ENCODE results near the gene MED13L.
A peak's percentile ranks its signal among the peaks of the same experiment; 100 is the strongest.

Gene MED13L

DNA sequence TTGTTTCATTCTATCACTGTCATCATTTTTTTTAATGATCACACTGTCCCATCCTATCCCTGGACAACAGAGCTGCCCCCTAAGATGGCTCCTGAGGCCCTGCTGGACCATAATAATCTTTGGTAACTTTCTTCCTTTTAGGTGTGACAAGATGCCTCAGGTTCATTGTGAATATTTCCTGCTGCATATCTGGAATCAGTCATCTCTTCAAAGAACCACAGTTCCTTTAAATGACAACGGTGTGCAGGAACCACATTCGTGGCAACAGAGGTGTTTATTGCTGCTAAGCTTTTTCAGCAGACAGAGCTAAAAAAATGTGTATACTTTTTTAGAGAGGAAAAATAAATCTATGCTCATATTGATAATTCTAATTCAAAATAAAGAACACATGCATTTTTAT, 312.9 kb downstream of the MED13L start:
- ATAC-seq (ENCODE audit: low read depth) (no peak), DNase-seq (ENCODE audit: low spot score) (no peak)
- no peaks in the 10 kb centered on the region for H3K27me3 ChIP-seq (ENCODE audit: insufficient read depth, poor library complexity, severe bottlenecking)
- peaks cover 73% of the 10 kb centered on the region for H3K36me3 ChIP-seq (ENCODE audit: low read depth)
- no peaks in the 10 kb centered on the region for H3K4me1 ChIP-seq (ENCODE audit: insufficient read depth, poor library complexity, severe bottlenecking)
- H3K27ac ChIP-seq (ENCODE audit: poor library complexity, severe bottlenecking): no peak overlapping the region
- TF ChIP-seq, protein P1, sequence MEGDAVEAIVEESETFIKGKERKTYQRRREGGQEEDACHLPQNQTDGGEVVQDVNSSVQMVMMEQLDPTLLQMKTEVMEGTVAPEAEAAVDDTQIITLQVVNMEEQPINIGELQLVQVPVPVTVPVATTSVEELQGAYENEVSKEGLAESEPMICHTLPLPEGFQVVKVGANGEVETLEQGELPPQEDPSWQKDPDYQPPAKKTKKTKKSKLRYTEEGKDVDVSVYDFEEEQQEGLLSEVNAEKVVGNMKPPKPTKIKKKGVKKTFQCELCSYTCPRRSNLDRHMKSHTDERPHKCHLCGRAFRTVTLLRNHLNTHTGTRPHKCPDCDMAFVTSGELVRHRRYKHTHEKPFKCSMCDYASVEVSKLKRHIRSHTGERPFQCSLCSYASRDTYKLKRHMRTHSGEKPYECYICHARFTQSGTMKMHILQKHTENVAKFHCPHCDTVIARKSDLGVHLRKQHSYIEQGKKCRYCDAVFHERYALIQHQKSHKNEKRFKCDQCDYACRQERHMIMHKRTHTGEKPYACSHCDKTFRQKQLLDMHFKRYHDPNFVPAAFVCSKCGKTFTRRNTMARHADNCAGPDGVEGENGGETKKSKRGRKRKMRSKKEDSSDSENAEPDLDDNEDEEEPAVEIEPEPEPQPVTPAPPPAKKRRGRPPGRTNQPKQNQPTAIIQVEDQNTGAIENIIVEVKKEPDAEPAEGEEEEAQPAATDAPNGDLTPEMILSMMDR (IDR thresholded peaks at IDR 0.05; ENCODE audit: poor library complexity, severe bottlenecking): no peak
- no peak overlapping the region for H3K4me3 ChIP-seq (ENCODE audit: severe bottlenecking)
- no peaks in the 10 kb centered on the region for H3K9me3 ChIP-seq (ENCODE audit: severe bottlenecking)

DNA sequence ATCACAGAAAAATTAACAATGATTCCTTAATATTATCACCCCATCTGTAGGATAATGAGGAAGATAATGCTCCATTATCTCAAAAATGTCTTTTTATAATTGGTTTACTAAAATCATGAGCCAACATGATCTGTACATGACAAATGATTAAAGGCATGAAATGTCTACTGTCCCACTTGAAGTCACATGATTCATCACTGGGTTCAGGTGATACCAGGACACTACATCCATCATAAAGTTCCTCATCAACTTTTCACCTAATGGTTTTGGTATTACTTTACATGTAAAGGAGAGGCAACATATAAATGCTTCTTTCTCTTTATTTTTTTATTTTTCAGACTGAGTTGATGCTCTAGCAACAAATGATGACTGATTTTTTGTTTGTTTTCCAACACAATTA, 313.3 kb downstream of the MED13L start:
- no peaks in the 10 kb centered on the region for H3K9me3 ChIP-seq (ENCODE audit: severe bottlenecking)
- no peaks in the 10 kb centered on the region for H3K27me3 ChIP-seq (ENCODE audit: insufficient read depth, poor library complexity, severe bottlenecking)
- peaks cover 74% of the 10 kb centered on the region for H3K36me3 ChIP-seq (ENCODE audit: low read depth)
- DNase-seq (ENCODE audit: low spot score) (no peak), ATAC-seq (ENCODE audit: low read depth) (no peak)
- H3K27ac ChIP-seq (ENCODE audit: poor library complexity, severe bottlenecking): no peak overlapping the region
- TF ChIP-seq, protein P1 (IDR thresholded peaks at IDR 0.05; ENCODE audit: poor library complexity, severe bottlenecking): no peak
- H3K4me3 ChIP-seq (ENCODE audit: severe bottlenecking): no peak overlapping the region
- no peaks in the 10 kb centered on the region for H3K4me1 ChIP-seq (ENCODE audit: insufficient read depth, poor library complexity, severe bottlenecking)

DNA sequence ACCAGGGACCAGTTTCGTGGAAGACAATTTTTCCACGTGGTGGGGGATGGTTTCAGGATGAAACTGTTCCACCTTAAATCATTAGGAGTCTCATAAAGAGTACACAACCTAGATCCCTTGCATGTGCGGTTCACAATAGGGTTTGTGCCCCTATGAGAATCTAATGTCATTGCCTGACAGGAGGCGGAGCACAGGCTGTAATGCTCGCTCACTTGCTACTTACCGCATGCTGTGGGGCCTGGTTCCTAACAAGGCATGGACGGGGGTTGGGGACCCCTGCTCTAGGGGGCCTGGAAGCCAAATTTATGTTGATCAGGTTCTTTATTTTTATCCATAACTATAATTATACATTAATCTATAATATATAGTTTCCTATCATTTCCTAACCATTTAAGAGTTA, 315.3 kb downstream of the MED13L start:
- Histone ChIP-seq H3K4me3 (ENCODE audit: severe bottlenecking) (no peak overlapping the region), H3K27ac (ENCODE audit: poor library complexity, severe bottlenecking) (peak overlapping the region; percentile 44), H3K36me3 (ENCODE audit: low read depth) (peaks cover 61% of the 10 kb centered on the region), H3K4me1 (ENCODE audit: insufficient read depth, poor library complexity, severe bottlenecking) (no peaks in the 10 kb centered on the region), H3K9me3 (ENCODE audit: severe bottlenecking) (no peaks in the 10 kb centered on the region), H3K27me3 (ENCODE audit: insufficient read depth, poor library complexity, severe bottlenecking) (no peaks in the 10 kb centered on the region)
- no peak for ATAC-seq (ENCODE audit: low read depth)
- no peak for DNase-seq (ENCODE audit: low spot score)
- TF ChIP-seq, protein P1 (IDR thresholded peaks at IDR 0.05; ENCODE audit: poor library complexity, severe bottlenecking): no peak

DNA sequence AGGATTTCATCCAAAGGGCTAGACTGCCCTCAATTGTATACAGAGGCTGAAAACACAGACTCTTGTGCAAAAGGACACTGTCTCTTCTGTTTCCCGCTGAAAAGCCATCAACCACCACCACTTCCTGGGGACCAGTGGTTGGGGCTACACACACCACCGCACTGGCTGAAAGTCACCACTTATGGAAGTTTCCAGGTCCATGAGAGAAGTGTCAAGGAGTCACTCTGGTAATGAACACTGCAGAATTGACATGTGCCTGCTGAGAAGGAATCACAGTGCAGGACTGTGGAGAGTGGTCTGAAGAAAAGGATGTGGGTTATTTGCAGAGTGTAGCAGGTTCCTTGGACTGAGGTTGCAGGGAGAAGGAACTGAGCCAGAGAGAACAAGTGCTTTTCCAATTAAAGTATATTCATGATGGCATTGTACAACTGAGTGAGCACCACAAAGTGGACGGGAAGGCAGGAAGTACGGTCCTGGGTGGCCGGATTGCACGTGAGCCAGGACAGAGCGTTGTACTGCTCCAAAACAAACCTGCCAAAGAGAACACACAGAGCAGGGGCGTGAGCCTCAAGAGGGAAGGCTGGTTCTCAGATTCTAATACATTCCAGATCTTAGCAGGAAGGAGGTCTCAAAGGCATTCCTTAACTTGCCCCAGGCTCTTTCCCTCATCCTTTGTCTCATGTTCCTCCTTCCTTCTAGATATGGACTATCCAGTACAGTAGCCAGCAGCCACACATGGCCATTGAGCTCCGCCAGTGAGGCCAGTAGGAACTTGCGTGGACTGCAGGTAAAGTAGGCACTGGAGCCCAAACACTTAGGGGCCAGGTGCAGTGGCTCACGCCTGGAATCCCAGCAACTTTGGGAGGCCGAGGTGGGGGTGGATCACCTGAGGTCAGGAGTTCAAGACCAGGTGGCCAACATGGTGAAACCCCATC, 316.4 kb downstream of the MED13L start:
- H3K9me3 ChIP-seq (ENCODE audit: severe bottlenecking): no peaks in the 10 kb centered on the region
- TF ChIP-seq, protein P1 (IDR thresholded peaks at IDR 0.05; ENCODE audit: poor library complexity, severe bottlenecking): no peak
- H3K4me1 ChIP-seq (ENCODE audit: insufficient read depth, poor library complexity, severe bottlenecking): no peaks in the 10 kb centered on the region
- H3K36me3 ChIP-seq (ENCODE audit: low read depth): peaks cover 61% of the 10 kb centered on the region
- H3K4me3 ChIP-seq (ENCODE audit: severe bottlenecking): no peak overlapping the region
- no peak for ATAC-seq (ENCODE audit: low read depth)
- no peak for DNase-seq (ENCODE audit: low spot score)
- no peak overlapping the region for H3K27ac ChIP-seq (ENCODE audit: poor library complexity, severe bottlenecking)
- H3K27me3 ChIP-seq (ENCODE audit: insufficient read depth, poor library complexity, severe bottlenecking): no peaks in the 10 kb centered on the region
